ENCODE data around the gene NUP210L. TPM values are rescaled to one million over a fixed set of nuclear protein-coding genes. Genes with fewer than 3 reads are reported as not detected.

Gene NUP210L
- total and polyA plus RNA-seq, 11 donors: 0.04 to 0.31 (median 0.05) TPM; not detected in 8

DNA sequence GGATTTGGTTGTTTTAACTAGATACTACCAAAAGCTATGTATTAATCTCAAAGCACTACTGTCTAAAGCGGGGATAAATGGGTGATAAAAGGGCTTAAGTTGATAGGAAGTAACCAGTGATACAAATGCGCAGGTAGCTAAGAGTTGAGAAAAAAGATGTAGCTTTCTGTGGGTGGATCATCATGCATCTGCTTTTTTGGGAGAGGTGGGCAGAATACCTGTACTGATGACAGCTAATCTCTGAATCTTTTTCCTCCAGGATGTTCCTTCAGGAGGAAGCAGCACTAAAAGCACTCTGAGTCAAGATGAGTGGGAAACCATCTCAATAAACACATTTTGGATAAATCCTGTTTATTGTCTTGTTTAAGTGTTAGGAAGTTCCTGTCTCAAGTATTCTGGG, 163.1 kb downstream of the NUP210L start:
- WGBS, 4 donors: 90 to 95% (median 92%) methylated on average over 2 of the region's 2 CpGs
- Histone ChIP-seq H3K9me3 (no peaks in the 10 kb centered on the region), H3K36me3 (peaks cover 0 to 49% (median 39%) of the 10 kb centered on the region in 9 donors), H3K4me1 (peaks cover 5 to 41% (median 27%) of the 10 kb centered on the region in 12 donors), H3K4me3 (peak overlapping the region; percentile 3 to 93 (median 76)), H3K27ac (peak overlapping the region in 5 of 12 donors; percentile 87 to 98 (median 94)), H3K27me3 (no peaks in the 10 kb centered on the region)
- intact Hi-C loops (cut with DNase I): loop anchor here in 5 of 10 donors (2.0 to 10.0 kb wide), 7 partner anchors 185 to 477 kb away; partner anchors contain the start of genes HAX1 (in 2 of the 5) and UBAP2L (in 1 of the 5)
- no peak for TF ChIP-seq POLR2A (IDR thresholded peaks at IDR 0.05)
- no peak for TF ChIP-seq CTCF (IDR thresholded peaks at IDR 0.05)
- ATAC-seq: no peak
- no peak for DNase-seq

DNA sequence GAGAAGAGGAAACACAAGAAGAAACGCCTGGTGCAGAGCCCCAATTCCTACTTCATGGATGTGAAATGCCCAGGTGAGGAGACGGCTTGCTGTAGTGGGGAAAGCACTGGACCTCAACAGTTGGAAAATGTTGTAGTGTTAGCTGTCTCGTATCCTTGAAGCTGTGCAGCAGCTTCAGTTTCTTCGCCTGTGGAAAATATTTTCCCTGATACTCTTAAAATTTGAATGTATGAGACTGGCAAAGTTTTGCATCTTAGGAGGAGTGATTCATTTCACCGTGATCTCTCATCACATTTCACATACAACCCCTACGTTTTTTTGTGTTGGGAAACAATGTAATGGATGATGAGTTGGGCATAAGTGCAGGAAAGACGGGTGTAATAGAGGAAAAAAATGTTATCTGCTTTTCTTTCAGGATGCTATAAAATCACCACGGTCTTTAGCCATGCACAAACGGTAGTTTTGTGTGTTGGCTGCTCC, 163.7 kb downstream of the NUP210L start:
- no peak for TF ChIP-seq CTCF (IDR thresholded peaks at IDR 0.05)
- H3K36me3 ChIP-seq: peaks cover 0 to 49% (median 39%) of the 10 kb centered on the region in 9 donors
- no peak for ATAC-seq
- 7 to 10% (median 8%) methylated on average over 9 of the region's 9 CpGs for WGBS, 4 donors
- intact Hi-C loops (cut with DNase I): loop anchor here in 5 of 10 donors (2.0 to 10.0 kb wide), 7 partner anchors 186 to 476 kb away; partner anchors contain the start of genes HAX1 (in 2 of the 5) and UBAP2L (in 1 of the 5)
- no peaks in the 10 kb centered on the region for H3K27me3 ChIP-seq
- no peak for DNase-seq
- peaks cover 5 to 47% (median 31%) of the 10 kb centered on the region in 12 donors for H3K4me1 ChIP-seq
- H3K4me3 ChIP-seq: peak overlapping the region; percentile 48 to 93 (median 77)
- H3K27ac ChIP-seq: peak overlapping the region; percentile 87 to 98 (median 94)
- no peaks in the 10 kb centered on the region for H3K9me3 ChIP-seq

DNA sequence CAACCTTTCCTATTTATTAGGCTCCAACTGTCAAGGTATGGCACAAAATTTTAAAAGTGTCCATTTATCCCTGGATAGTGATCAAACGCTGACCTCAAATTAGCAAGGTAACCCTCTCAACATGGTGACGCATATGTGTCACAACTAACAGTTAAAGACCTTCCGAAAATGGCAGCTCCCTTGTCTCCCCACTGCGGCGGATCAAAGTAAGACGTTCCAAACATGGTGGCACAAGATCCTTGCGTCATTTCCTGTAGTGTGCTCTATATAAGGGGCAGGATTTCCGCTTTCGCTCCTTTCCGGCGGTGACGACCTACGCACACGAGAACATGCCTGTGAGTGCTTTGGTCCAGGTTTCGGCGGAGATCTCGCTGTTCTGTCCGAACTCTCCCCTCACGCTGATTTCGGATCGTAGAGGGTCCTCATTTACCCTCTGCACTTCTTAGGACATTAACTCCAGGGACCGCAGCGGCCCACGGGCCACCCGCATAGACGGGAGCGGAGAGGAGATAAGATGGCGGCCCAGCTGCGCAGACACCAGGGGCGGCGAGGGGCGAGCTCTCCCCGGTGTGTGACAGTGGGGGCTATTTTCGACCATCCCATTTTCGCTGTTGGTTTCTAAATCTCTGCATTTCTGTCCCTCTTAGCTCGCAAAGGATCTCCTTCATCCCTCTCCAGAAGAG, 164.3 kb downstream of the NUP210L start, which contains the start of gene RPS27:
Gene RPS27, plus strand, starts transcription at position 295 of the 683 bp plus-strand sequence. Its CDS starts 35 bp downstream, at position 330.
- peak in 1 of 12 donors; percentile 16 for TF ChIP-seq CTCF (IDR thresholded peaks at IDR 0.05)
- TF ChIP-seq POLR2A (IDR thresholded peaks at IDR 0.05): peak; percentile 66 to 94
- H3K4me1 ChIP-seq: peaks cover 5 to 49% (median 31%) of the 10 kb centered on the region in 12 donors
- peak within 1 kb of the TSS; percentile 87 to 98 (median 94) for H3K27ac ChIP-seq
- WGBS, 4 donors: 0 to 1% (median 0%) methylated on average over 30 to 36 of the region's 36 CpGs
- peaks cover 0 to 43% (median 39%) of the 10 kb centered on the region in 9 donors for H3K36me3 ChIP-seq
- H3K9me3 ChIP-seq: no peaks in the 10 kb centered on the region
- intact Hi-C loops (cut with DNase I): loop anchor here in 5 of 10 donors (2.0 to 10.0 kb wide), 7 partner anchors 187 to 476 kb away; partner anchors contain the start of genes HAX1 (in 2 of the 5) and UBAP2L (in 1 of the 5)
- no peaks in the 10 kb centered on the region for H3K27me3 ChIP-seq
- ATAC-seq (peak; percentile 76 to 90 (median 88)), DNase-seq (peak; percentile 84 to 95 (median 94))
- peak within 1 kb of the TSS; percentile 48 to 93 (median 77) for H3K4me3 ChIP-seq

- H3K4me1 ChIP-seq: peaks cover 8 to 54% (median 35%) of the 10 kb centered on the region in 12 donors
- WGBS, 4 donors: 88 to 92% (median 90%) methylated on average over 8 of the region's 8 CpGs
Measured at GRCh38 chr1:153987621-153988020, 167.3 kb downstream of the NUP210L start.

More at GRCh38 chr1:153987621-153988020, 167.3 kb downstream of the NUP210L start:
- Histone ChIP-seq H3K4me3 (no peak overlapping the region), H3K27me3 (no peaks in the 10 kb centered on the region), H3K36me3 (peaks cover 0 to 23% (median 14%) of the 10 kb centered on the region in 9 donors), H3K27ac (peak overlapping the region in 1 of 12 donors; percentile 93), H3K9me3 (no peaks in the 10 kb centered on the region)
- no peak for DNase-seq
- TF ChIP-seq CTCF (IDR thresholded peaks at IDR 0.05) (no peak), POLR2A (IDR thresholded peaks at IDR 0.05) (no peak)
- ATAC-seq: no peak
- intact Hi-C loops (cut with DNase I): loop anchor here (2.0 to 10.0 kb wide), 12 partner anchors 40 to 475 kb away; partner anchors contain the start of genes NPR1 (in 6 of the 10), ILF2 (in 3 of the 10), DENND4B (in 1 of the 10) and S100A6 (in 1 of the 10)

Data from heart left ventricle (tissue), 16 donors.